Uterus (tissue), 2 donors: ENCODE data around the gene SLC16A6.

Source experiments
- CTCF ChIP-seq, 4 experiments: fragments of 200-600 bp in 2 of 4; fragments of 450-650 bp in 2 of 4; sonication (generic) in 2 of 4; IDR thresholded peaks; one replicate each; pipeline ENCODE4 v1.5.1; 2016 to 2019; ENCODE audit warnings: antibody characterized with exemption in 4 of 4, mild to moderate bottlenecking in 2 of 4, moderate library complexity in 1 of 4
- POLR2A ChIP-seq, 2 donors: fragments of 450-650 bp; IDR thresholded peaks; one replicate each; pipeline ENCODE4 v1.6.1; 2016; ENCODE audit warnings: antibody characterized with exemption in 2 of 2, mild to moderate bottlenecking in 1 of 2, moderate library complexity in 1 of 2

- TF ChIP-seq CTCF (IDR thresholded peaks at IDR 0.05): no peak
- TF ChIP-seq POLR2A (IDR thresholded peaks at IDR 0.05): no peak
Measured at GRCh38 chr17:68289473-68289872, 1.5 kb downstream of the SLC16A6 start.
